ENCODE data around the gene GUCY1A2.

Gene GUCY1A2

DNA sequence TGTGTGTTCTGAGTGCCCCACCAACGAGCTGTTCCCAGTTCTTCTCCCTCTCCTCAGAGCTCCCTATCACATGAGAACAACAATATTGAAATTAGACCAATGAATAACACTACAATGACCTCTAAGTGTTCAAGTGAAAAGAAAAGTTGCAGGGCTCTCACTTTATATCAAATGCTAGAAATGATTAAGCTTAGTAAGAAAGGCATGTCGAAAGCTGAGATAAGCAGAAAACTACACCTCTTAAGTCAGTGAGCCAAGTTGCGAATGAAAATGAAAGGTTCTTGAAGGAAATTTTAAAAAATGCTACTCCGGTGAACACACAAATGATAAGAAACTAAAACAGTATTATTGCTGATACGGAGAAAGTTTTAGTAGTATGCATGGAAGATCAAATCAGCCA, 199.8 kb downstream of the GUCY1A2 start:
- TF ChIP-seq ZBTB7A (IDR thresholded peaks at IDR 0.05; ENCODE audit: low read depth) (no peak), EGR1 (IDR thresholded peaks at IDR 0.05) (no peak), YY1 (IDR thresholded peaks at IDR 0.05; ENCODE audit: low read depth) (no peak), FOXM1 (IDR thresholded peaks at IDR 0.05; ENCODE audit: borderline replicate concordance, low read depth) (no peak)
- TF ChIP-seq, protein P1, sequence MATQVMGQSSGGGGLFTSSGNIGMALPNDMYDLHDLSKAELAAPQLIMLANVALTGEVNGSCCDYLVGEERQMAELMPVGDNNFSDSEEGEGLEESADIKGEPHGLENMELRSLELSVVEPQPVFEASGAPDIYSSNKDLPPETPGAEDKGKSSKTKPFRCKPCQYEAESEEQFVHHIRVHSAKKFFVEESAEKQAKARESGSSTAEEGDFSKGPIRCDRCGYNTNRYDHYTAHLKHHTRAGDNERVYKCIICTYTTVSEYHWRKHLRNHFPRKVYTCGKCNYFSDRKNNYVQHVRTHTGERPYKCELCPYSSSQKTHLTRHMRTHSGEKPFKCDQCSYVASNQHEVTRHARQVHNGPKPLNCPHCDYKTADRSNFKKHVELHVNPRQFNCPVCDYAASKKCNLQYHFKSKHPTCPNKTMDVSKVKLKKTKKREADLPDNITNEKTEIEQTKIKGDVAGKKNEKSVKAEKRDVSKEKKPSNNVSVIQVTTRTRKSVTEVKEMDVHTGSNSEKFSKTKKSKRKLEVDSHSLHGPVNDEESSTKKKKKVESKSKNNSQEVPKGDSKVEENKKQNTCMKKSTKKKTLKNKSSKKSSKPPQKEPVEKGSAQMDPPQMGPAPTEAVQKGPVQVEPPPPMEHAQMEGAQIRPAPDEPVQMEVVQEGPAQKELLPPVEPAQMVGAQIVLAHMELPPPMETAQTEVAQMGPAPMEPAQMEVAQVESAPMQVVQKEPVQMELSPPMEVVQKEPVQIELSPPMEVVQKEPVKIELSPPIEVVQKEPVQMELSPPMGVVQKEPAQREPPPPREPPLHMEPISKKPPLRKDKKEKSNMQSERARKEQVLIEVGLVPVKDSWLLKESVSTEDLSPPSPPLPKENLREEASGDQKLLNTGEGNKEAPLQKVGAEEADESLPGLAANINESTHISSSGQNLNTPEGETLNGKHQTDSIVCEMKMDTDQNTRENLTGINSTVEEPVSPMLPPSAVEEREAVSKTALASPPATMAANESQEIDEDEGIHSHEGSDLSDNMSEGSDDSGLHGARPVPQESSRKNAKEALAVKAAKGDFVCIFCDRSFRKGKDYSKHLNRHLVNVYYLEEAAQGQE (IDR thresholded peaks at IDR 0.05; ENCODE audit: low read depth) = no peak
- TF ChIP-seq, protein P2, sequence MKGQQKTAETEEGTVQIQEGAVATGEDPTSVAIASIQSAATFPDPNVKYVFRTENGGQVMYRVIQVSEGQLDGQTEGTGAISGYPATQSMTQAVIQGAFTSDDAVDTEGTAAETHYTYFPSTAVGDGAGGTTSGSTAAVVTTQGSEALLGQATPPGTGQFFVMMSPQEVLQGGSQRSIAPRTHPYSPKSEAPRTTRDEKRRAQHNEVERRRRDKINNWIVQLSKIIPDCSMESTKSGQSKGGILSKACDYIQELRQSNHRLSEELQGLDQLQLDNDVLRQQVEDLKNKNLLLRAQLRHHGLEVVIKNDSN (IDR thresholded peaks at IDR 0.05) = no peak

- TF ChIP-seq TEAD4 (IDR thresholded peaks at IDR 0.05) = no peak
- TF ChIP-seq CEBPB (IDR thresholded peaks at IDR 0.05) = no peak
- no peak for TF ChIP-seq TCF12 (IDR thresholded peaks at IDR 0.05; ENCODE audit: low read depth)
- TF ChIP-seq YY1 (IDR thresholded peaks at IDR 0.05; ENCODE audit: low read depth) = no peak
- no peak for TF ChIP-seq MAX (IDR thresholded peaks at IDR 0.05)
- no peak for TF ChIP-seq TAF1 (IDR thresholded peaks at IDR 0.05; ENCODE audit: low read depth)
- no peak for TF ChIP-seq CREB1 (IDR thresholded peaks at IDR 0.05; ENCODE audit: low read depth)
- TF ChIP-seq, protein P2 (IDR thresholded peaks at IDR 0.05) = no peak
- no peak for TF ChIP-seq ZBTB7A (IDR thresholded peaks at IDR 0.05; ENCODE audit: low read depth)
- TF ChIP-seq, protein P1 (IDR thresholded peaks at IDR 0.05; ENCODE audit: low read depth) = no peak
- TF ChIP-seq RAD21 (IDR thresholded peaks at IDR 0.05; ENCODE audit: low read depth) = no peak
- TF ChIP-seq FOXM1 (IDR thresholded peaks at IDR 0.05; ENCODE audit: borderline replicate concordance, low read depth) = no peak
- TF ChIP-seq EGR1 (IDR thresholded peaks at IDR 0.05) = no peak
- no peak for TF ChIP-seq EP300 (IDR thresholded peaks at IDR 0.05; ENCODE audit: borderline replicate concordance)
- TF ChIP-seq NFIC (IDR thresholded peaks at IDR 0.05) = no peak
These were observed 203.1 kb downstream of the GUCY1A2 start for GRCh38 chr11:106815209-106815608.

GRCh38 chr11:106813806-106814205, 204.5 kb downstream of the GUCY1A2 start:
- TF ChIP-seq TEAD4 (IDR thresholded peaks at IDR 0.05) (no peak), EGR1 (IDR thresholded peaks at IDR 0.05) (no peak), RAD21 (IDR thresholded peaks at IDR 0.05; ENCODE audit: low read depth) (no peak), YY1 (IDR thresholded peaks at IDR 0.05; ENCODE audit: low read depth) (no peak), NFIC (IDR thresholded peaks at IDR 0.05) (no peak)

DNA sequence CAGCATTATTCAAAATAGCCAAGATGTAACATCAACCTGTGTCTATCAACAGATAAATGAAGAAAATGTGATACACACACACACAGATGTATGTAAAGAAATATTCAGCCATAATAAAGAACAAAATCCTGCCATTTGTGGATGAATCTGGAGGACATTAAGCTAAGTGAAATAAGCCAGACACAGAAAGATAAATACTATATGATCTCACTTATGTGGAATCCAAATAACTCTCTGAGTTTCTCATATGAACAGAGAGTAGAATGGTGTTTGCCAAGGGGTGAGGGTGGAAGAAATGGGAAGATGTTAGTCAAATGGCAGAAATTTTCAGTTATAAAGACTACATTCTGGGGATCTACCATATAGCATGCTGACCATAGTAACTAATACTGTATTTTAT, 224.2 kb downstream of the GUCY1A2 start:
- TF ChIP-seq EP300 (IDR thresholded peaks at IDR 0.05; ENCODE audit: borderline replicate concordance) (no peak), TEAD4 (IDR thresholded peaks at IDR 0.05) (no peak), TAF1 (IDR thresholded peaks at IDR 0.05; ENCODE audit: low read depth) (no peak), ZBTB7A (IDR thresholded peaks at IDR 0.05; ENCODE audit: low read depth) (no peak), CREB1 (IDR thresholded peaks at IDR 0.05; ENCODE audit: low read depth) (no peak), FOXM1 (IDR thresholded peaks at IDR 0.05; ENCODE audit: borderline replicate concordance, low read depth) (no peak), EGR1 (IDR thresholded peaks at IDR 0.05) (no peak), YY1 (IDR thresholded peaks at IDR 0.05; ENCODE audit: low read depth) (no peak), NFIC (IDR thresholded peaks at IDR 0.05) (no peak), TCF12 (IDR thresholded peaks at IDR 0.05; ENCODE audit: low read depth) (no peak), RAD21 (IDR thresholded peaks at IDR 0.05; ENCODE audit: low read depth) (no peak), CEBPB (IDR thresholded peaks at IDR 0.05) (no peak)
- TF ChIP-seq, protein P2 (IDR thresholded peaks at IDR 0.05) = no peak
- TF ChIP-seq, protein P1 (IDR thresholded peaks at IDR 0.05; ENCODE audit: low read depth) = no peak

Measured in Ishikawa (cell line).